HCT116 (cell line): Measurements from ENCODE around the gene ARID5B. TPM values are rescaled to one million over a fixed set of nuclear protein-coding genes. Genes with fewer than 3 reads are reported as not detected.

Source experiments
- ATAC-seq: fragments of 200-7000 bp; cut with Tn5 transposase; 2 replicates; pipeline ENCODE4 v1.9.1; 2020; ENCODE audit warnings: mild to moderate bottlenecking, moderate library complexity
- BruUV-seq: library from RNA; stranded (reverse); fragments of 400-500 nt; replicated peaks from 2 replicates; lab custom pipeline; 2021; lab: Mats Ljungman, UMichigan
- CTCF ChIA-PET: fragments of 300-600 bp; sonication (Branson Sonifier 250); formaldehyde crosslinking; loops from one replicate; lab custom pipeline; 2021; ENCODE audit warnings: antibody characterized with exemption; lab: Charles Lee
- POLR2A ChIA-PET: fragments of 300-600, 350-600 bp; sonication (Branson Sonifier 250); formaldehyde crosslinking; loops from one replicate; lab custom pipeline; 2021; ENCODE audit warnings: antibody characterized with exemption; lab: Charles Lee
- RAD21 ChIA-PET, 2 experiments: fragments of 300-600 bp; sonication (Branson Sonifier 250); formaldehyde crosslinking; loops; one replicate each; lab custom pipeline; 2023; ENCODE audit warnings: low total read pairs in 2 of 2; ENCODE audit not compliant: uncharacterized antibody in 2 of 2, unreplicated experiment in 2 of 2, low non-redundant PET in 1 of 2; lab: Charles Lee
- DNase-seq: peaks from one replicate; pipeline ENCODE4 v3.0.0-alpha.2; 2010; ENCODE audit warnings: low read depth, low spot score
- H2AFZ ChIP-seq: fragments of 200-600 bp; shearing (Covaris generic), sonication (generic); 2 replicates; pipeline ENCODE4 v1.6.1; 2017; ENCODE audit warnings: low read depth, mixed run types, mixed read lengths, antibody characterized with exemption, low read length; ENCODE audit not compliant: poor library complexity, severe bottlenecking
- H3K27ac ChIP-seq: 2 replicates; pipeline ENCODE4 v1.5.1; 2012; ENCODE audit warnings: low read depth, low read length
- H3K27me3 ChIP-seq: fragments of 200-600 bp; sonication (generic); 2 replicates; pipeline ENCODE4 v1.6.1; 2016; ENCODE audit warnings: mixed run types, low read length, mixed read lengths; ENCODE audit not compliant: insufficient read depth
- H3K36me3 ChIP-seq, 2 experiments: fragments of 200-500 bp in 1 of 2; fragments of 200-600 bp in 1 of 2; sonication (Bioruptor generic) in 1 of 2; sonication (generic) in 1 of 2; 2 replicates each; pipeline versions ENCODE4 v1.5.1 to v1.6.1; 2014 to 2016; ENCODE audit warnings: low read length in 2 of 2, inconsistent platforms in 1 of 2, mixed read lengths in 1 of 2, mixed run types in 1 of 2; ENCODE audit not compliant: insufficient read depth in 2 of 2, control insufficient read depth in 1 of 2
- H3K4me1 ChIP-seq, 2 experiments: fragments of 200-600 bp in 1 of 2; sonication (generic) in 1 of 2; 2 replicates each; pipeline versions ENCODE4 v1.5.1 to v1.6.1; 2012 to 2017; ENCODE audit warnings: low read length in 2 of 2, inconsistent platforms in 1 of 2, mild to moderate bottlenecking in 1 of 2, mixed read lengths in 1 of 2, mixed run types in 1 of 2, moderate library complexity in 1 of 2; ENCODE audit not compliant: insufficient read depth in 2 of 2, control insufficient read depth in 1 of 2
- H3K4me2 ChIP-seq: fragments of 200-600 bp; sonication (generic); 2 replicates; pipeline ENCODE4 v1.6.1; 2017; ENCODE audit warnings: mixed run types, low read length, mixed read lengths
- H3K4me3 ChIP-seq, 2 experiments: fragments of 200-600 bp in 1 of 2; sonication (generic) in 1 of 2; replicated peaks in 1 of 2; 2 replicates each; pipeline ENCODE4 v1.5.1; 2011 to 2016; ENCODE audit warnings: low read length in 2 of 2, control low read depth in 1 of 2, low read depth in 1 of 2, mild to moderate bottlenecking in 1 of 2, mixed read lengths in 1 of 2, mixed run types in 1 of 2
- H3K79me2 ChIP-seq: fragments of 200-600 bp; sonication (generic); 2 replicates; pipeline ENCODE4 v1.6.1; 2017; ENCODE audit warnings: mild to moderate bottlenecking, mixed run types, low read length, moderate library complexity, mixed read lengths; ENCODE audit not compliant: insufficient read depth
- H3K9ac ChIP-seq: fragments of 200-600 bp; sonication (generic); 2 replicates; pipeline ENCODE4 v1.6.1; 2016; ENCODE audit warnings: low read length, mixed read lengths
- H3K9me2 ChIP-seq: fragments of 200-600 bp; sonication (generic), shearing (Covaris generic); 2 replicates; pipeline ENCODE4 v1.6.1; 2017; ENCODE audit warnings: mixed run types, mild to moderate bottlenecking, moderate library complexity; ENCODE audit not compliant: insufficient read depth
- H3K9me3 ChIP-seq, 2 experiments: fragments of 200-500 bp in 1 of 2; fragments of 200-600 bp in 1 of 2; sonication (Bioruptor generic) in 1 of 2; sonication (generic) in 1 of 2; 2 replicates each; pipeline ENCODE4 v1.6.1; 2014 to 2017; ENCODE audit warnings: low read length in 2 of 2, mixed read lengths in 2 of 2, inconsistent platforms in 1 of 2, low read depth in 1 of 2, mild to moderate bottlenecking in 1 of 2, mixed run types in 1 of 2, moderate library complexity in 1 of 2; ENCODE audit not compliant: control insufficient read depth in 1 of 2, insufficient read depth in 1 of 2
- H4K20me1 ChIP-seq: fragments of 200-600 bp; sonication (generic), shearing (Covaris generic); 2 replicates; pipeline ENCODE4 v1.6.1; 2017; ENCODE audit warnings: mixed run types, mild to moderate bottlenecking, moderate library complexity; ENCODE audit not compliant: insufficient read depth
- CBX3 ChIP-seq: IDR thresholded peaks from 2 replicates; pipeline ENCODE4 v1.6.1; 2012; ENCODE audit warnings: low read depth
- CEBPB ChIP-seq: IDR thresholded peaks from 2 replicates; pipeline ENCODE4 v1.6.1; 2012; ENCODE audit warnings: low read depth
- EGR1 ChIP-seq: IDR thresholded peaks from 2 replicates; pipeline ENCODE4 v1.6.1; 2012; ENCODE audit warnings: low read depth
- ELF1 ChIP-seq: IDR thresholded peaks from 2 replicates; pipeline ENCODE4 v1.6.1; 2012; ENCODE audit warnings: low read depth, borderline replicate concordance
- EZH2 ChIP-seq: fragments of 200-600 bp; sonication (generic); IDR thresholded peaks from 2 replicates; pipeline ENCODE4 v1.6.1; 2017; ENCODE audit warnings: antibody characterized with exemption, mixed run types
- EZH2phosphoT487 ChIP-seq: fragments of 200-600 bp; IDR thresholded peaks from 2 replicates; pipeline ENCODE4 v1.6.1; 2018; ENCODE audit warnings: antibody characterized with exemption, borderline replicate concordance
- FOSL1 ChIP-seq: IDR thresholded peaks from 2 replicates; pipeline ENCODE4 v1.6.1; 2012; ENCODE audit warnings: low read depth
- JUND ChIP-seq: IDR thresholded peaks from 2 replicates; pipeline ENCODE4 v1.6.1; 2012
- POLR2A ChIP-seq: IDR thresholded peaks from 2 replicates; pipeline ENCODE4 v1.7.0; 2011; ENCODE audit warnings: borderline replicate concordance; ENCODE audit not compliant: insufficient read depth, insufficient read length; ENCODE audit errors: extremely low read depth
- POLR2AphosphoS5 ChIP-seq: IDR thresholded peaks from 2 replicates; pipeline ENCODE4 v1.6.1; 2011; ENCODE audit warnings: mild to moderate bottlenecking, low read depth, low read length, moderate library complexity
- RAD21 ChIP-seq: IDR thresholded peaks from 2 replicates; pipeline ENCODE4 v1.6.1; 2012; ENCODE audit warnings: low read depth, mild to moderate bottlenecking
- SIN3A ChIP-seq: IDR thresholded peaks from 2 replicates; pipeline ENCODE4 v1.6.1; 2012; ENCODE audit warnings: low read depth
- SP1 ChIP-seq: IDR thresholded peaks from 2 replicates; pipeline ENCODE4 v1.6.1; 2012; ENCODE audit warnings: low read depth
- SRF ChIP-seq: IDR thresholded peaks from 2 replicates; pipeline ENCODE4 v1.6.1; 2012; ENCODE audit warnings: low read depth
- TCF7L2 ChIP-seq: IDR thresholded peaks from 2 replicates; pipeline ENCODE4 v1.7.0; 2011; ENCODE audit warnings: borderline replicate concordance, inconsistent platforms; ENCODE audit not compliant: insufficient read depth, insufficient read length; ENCODE audit errors: extremely low read depth
- YY1 ChIP-seq: IDR thresholded peaks from 2 replicates; pipeline ENCODE4 v1.6.1; 2011; ENCODE audit warnings: low read length, low read depth, moderate library complexity, mild to moderate bottlenecking; ENCODE audit not compliant: insufficient replicate concordance; ENCODE audit errors: extremely low read depth
- ZBTB33 ChIP-seq: IDR thresholded peaks from 2 replicates; pipeline ENCODE4 v1.6.1; 2011; ENCODE audit warnings: mild to moderate bottlenecking, low read length, moderate library complexity; ENCODE audit not compliant: insufficient replicate concordance; ENCODE audit errors: extremely low read depth
- ZNF274 ChIP-seq: fragments of 200-500 bp; sonication (Bioruptor generic); IDR thresholded peaks from 2 replicates; pipeline ENCODE4 v1.6.1; 2014; ENCODE audit warnings: mild to moderate bottlenecking, low read depth, low read length, inconsistent platforms
- intact Hi-C: fragments of 100-400 bp; cut with micrococcal nuclease; formaldehyde crosslinking; loops from 2 replicates; pipeline ENCODE4 v1.10.0; 2022
- total RNA-seq: library from RNA; stranded (reverse); gene quantifications from one replicate; pipeline ENCODE4 v1.2.1, GENCODE V29; 2021; ENCODE audit not compliant: unreplicated experiment

Gene ARID5B
- total RNA-seq, 1 experiment from 2014 or later: 4.7 TPM

DNA sequence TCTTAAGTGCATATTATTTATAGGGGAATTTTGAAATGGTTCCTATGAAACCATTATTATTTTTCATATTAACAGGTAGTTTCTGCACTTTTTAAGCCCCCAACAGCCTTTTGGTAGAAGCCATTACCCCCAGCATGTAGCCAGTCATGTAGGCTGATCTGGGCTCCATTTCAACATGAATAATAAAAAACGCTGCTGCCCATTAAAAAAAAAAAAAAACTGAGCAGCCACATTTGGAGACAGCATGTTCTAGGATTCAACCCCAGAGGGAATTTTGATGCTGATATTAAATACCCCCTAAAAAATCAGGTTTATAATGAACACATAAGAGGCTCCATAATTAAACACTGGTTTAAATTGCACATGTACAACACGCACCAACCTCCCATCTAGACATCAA, 185.8 kb downstream of the ARID5B start:
- H3K27ac ChIP-seq: no peak overlapping the region
- no peaks in the 10 kb centered on the region for H4K20me1 ChIP-seq
- no peak overlapping the region for H2AFZ ChIP-seq
- no peaks in the 10 kb centered on the region for H3K4me1 ChIP-seq
- intact Hi-C loops: no loop called here
- RAD21 ChIA-PET: no interaction called here
- no peaks in the 10 kb centered on the region for H3K27me3 ChIP-seq
- CTCF ChIA-PET: no interaction called here
- TF ChIP-seq EZH2 (no peak), POLR2AphosphoS5 (no peak), ZBTB33 (no peak), FOSL1 (no peak), TCF7L2 (no peak), ELF1 (no peak), ZNF274 (no peak), POLR2A (no peak), SIN3A (no peak), CBX3 (no peak), CEBPB (no peak), EZH2phosphoT487 (no peak), EGR1 (no peak), RAD21 (no peak), SP1 (no peak), JUND (no peak), SRF (no peak), YY1 (no peak)
- no peaks in the 10 kb centered on the region for H3K9me2 ChIP-seq
- H3K36me3 ChIP-seq: peaks cover 0 to 14% of the 10 kb centered on the region in 2 experiments; a peak in 2 of 4 replicates
- no peaks in the 10 kb centered on the region for H3K79me2 ChIP-seq
- no TSS peak for BruUV-seq
- H3K4me2 ChIP-seq: no peak overlapping the region
- H3K4me3 ChIP-seq: no peak overlapping the region
- DNase-seq (no peak), ATAC-seq (no peak)
- POLR2A ChIA-PET: no interaction called here
- H3K9me3 ChIP-seq: no peaks in the 10 kb centered on the region
- no peak overlapping the region for H3K9ac ChIP-seq
